Right ventricle myocardium superior (tissue), 1 donor: ENCODE measurements around the gene RAE1. TPM values are rescaled to one million over a fixed set of nuclear protein-coding genes. Genes with fewer than 3 reads are reported as not detected.

Experiments used
- ATAC-seq: fragments of 200-7000 bp; cut with Tn5 transposase; one replicate; pipeline ENCODE4 v1.9.1; 2020; ENCODE audit warnings: mild to moderate bottlenecking; ENCODE audit not compliant: poor library complexity
- DNase-seq: peaks from one replicate; pipeline ENCODE4 v3.0.0-alpha.2; 2020
- intact Hi-C: fragments of 100-400 bp; cut with DNase I; formaldehyde crosslinking; loops from one replicate; pipeline ENCODE4 v1.11.2; 2022
- total RNA-seq: library from RNA; stranded (reverse); fragmentation: NEBNext Ultra II Directional; extraction: Animal tissue kit (Norgen Biotek cat#: 25700); gene quantifications from one replicate; pipeline ENCODE4 v1.2.1, GENCODE V29; 2021
- donor health status: DM: no; HTN: yes; CAD: no; lungs with severe emphysema.

Gene RAE1
- total RNA-seq, 1 donor from 2014 or later: 13.2 TPM

GRCh38 chr20:57394121-57395082 is 43.3 kb downstream of the RAE1 start:
- intact Hi-C loops: loop anchor here (5.0 kb wide), 1 partner anchor 63 kb away; no protein-coding TSS in a partner anchor
- ATAC-seq (no peak), DNase-seq (peak; percentile 38)

- intact Hi-C loops: loop anchor here (5.0 kb wide), 1 partner anchor 62 kb away; no protein-coding TSS in a partner anchor
- peak; percentile 89 for DNase-seq
- peak; percentile 61 for ATAC-seq
Measured at GRCh38 chr20:57395111-57395966, 44.3 kb downstream of the RAE1 start.

GRCh38 chr20:57396212-57396983 is 45.3 kb downstream of the RAE1 start:
- intact Hi-C loops: loop anchor here (5.0 kb wide), 1 partner anchor 61 kb away; no protein-coding TSS in a partner anchor
- DNase-seq: peak; percentile 44
- ATAC-seq: no peak

GRCh38 chr20:57396984-57397692 is 46.1 kb downstream of the RAE1 start:
- intact Hi-C loops: loop anchor here (5.0 kb wide), 1 partner anchor 60 kb away; no protein-coding TSS in a partner anchor
- ATAC-seq (no peak), DNase-seq (peak; percentile 30)

GRCh38 chr20:57397693-57398108 is 46.6 kb downstream of the RAE1 start:
- peak; percentile 48 for DNase-seq

GRCh38 chr20:57398231-57398821 is 47.3 kb downstream of the RAE1 start:
- intact Hi-C loops: loop anchor here (5.0 kb wide), 1 partner anchor 59 kb away; no protein-coding TSS in a partner anchor
- peak; percentile 5 for ATAC-seq

More at GRCh38 chr20:57397693-57398108, 46.6 kb downstream of the RAE1 start:
- intact Hi-C loops: loop anchor here (5.0 kb wide), 1 partner anchor 60 kb away; no protein-coding TSS in a partner anchor
- no peak for ATAC-seq

GRCh38 chr20:57398901-57399535 is 48.0 kb downstream of the RAE1 start:
- intact Hi-C loops: loop anchor here (5.0 kb wide), 1 partner anchor 58 kb away; no protein-coding TSS in a partner anchor
- ATAC-seq (no peak), DNase-seq (peak; percentile 15)

More at GRCh38 chr20:57398231-57398821, 47.3 kb downstream of the RAE1 start:
- DNase-seq: peak; percentile 70

- ATAC-seq (peak; percentile 30), DNase-seq (peak; percentile 67)
- intact Hi-C loops: loop anchor here (5.0 kb wide), 1 partner anchor 58 kb away; no protein-coding TSS in a partner anchor
Measured at GRCh38 chr20:57399587-57400155, 48.6 kb downstream of the RAE1 start.

- no peak for ATAC-seq
- intact Hi-C loops: no loop called here
- DNase-seq: peak; percentile 39
Measured at GRCh38 chr20:57400231-57400701, 49.2 kb downstream of the RAE1 start.

- intact Hi-C loops: no loop called here
- no peak for ATAC-seq
- DNase-seq: peak; percentile 42
Measured at GRCh38 chr20:57400821-57401564, 49.9 kb downstream of the RAE1 start.

- ATAC-seq (no peak), DNase-seq (peak; percentile 16)
- intact Hi-C loops: no loop called here
Measured at GRCh38 chr20:57401565-57401918, 50.5 kb downstream of the RAE1 start.

- DNase-seq (peak; percentile 17), ATAC-seq (no peak)
- intact Hi-C loops: no loop called here
Measured at GRCh38 chr20:57402206-57403125, 51.4 kb downstream of the RAE1 start.

- peak; percentile 40 for DNase-seq
Measured at GRCh38 chr20:57403216-57403615, 52.2 kb downstream of the RAE1 start.

GRCh38 chr20:57404006-57404405 is 53.0 kb downstream of the RAE1 start:
- ATAC-seq (no peak), DNase-seq (peak; percentile 29)
- intact Hi-C loops: no loop called here

More at GRCh38 chr20:57403216-57403615, 52.2 kb downstream of the RAE1 start:
- no peak for ATAC-seq
- intact Hi-C loops: no loop called here
